Lower lobe of right lung (tissue), 2 donors: ENCODE measurements around the gene UBN2. TPM values are rescaled to one million over a fixed set of nuclear protein-coding genes. Genes with fewer than 3 reads are reported as not detected.

Experiments
- ATAC-seq, 2 donors: fragments of 200-7000 bp; cut with Tn5 transposase; one replicate each; pipeline ENCODE4 v1.9.1; 2020 to 2022; ENCODE audit warnings: mild to moderate bottlenecking in 2 of 2, moderate library complexity in 2 of 2
- DNase-seq: peaks from one replicate; pipeline ENCODE4 v3.0.0-alpha.2; 2020
- H3K27ac ChIP-seq: fragments of 200-600 bp; one replicate; pipeline ENCODE4 v1.8.0; 2022
- H3K27me3 ChIP-seq: fragments of 200-600 bp; one replicate; pipeline ENCODE4 v1.8.0; 2022; ENCODE audit warnings: low read depth
- H3K36me3 ChIP-seq: fragments of 200-600 bp; one replicate; pipeline ENCODE4 v1.8.0; 2022; ENCODE audit warnings: mild to moderate bottlenecking
- H3K4me1 ChIP-seq: fragments of 200-600 bp; one replicate; pipeline ENCODE4 v1.8.0; 2022
- H3K4me3 ChIP-seq: fragments of 200-600 bp; one replicate; pipeline ENCODE4 v1.8.0; 2022; ENCODE audit warnings: mild to moderate bottlenecking
- H3K9me3 ChIP-seq: fragments of 200-600 bp; one replicate; pipeline ENCODE4 v1.8.0; 2022
- intact Hi-C: fragments of 100-400 bp; cut with DNase I; formaldehyde crosslinking; loops from one replicate; pipeline ENCODE4 v1.11.0; 2022
- total RNA-seq: library from RNA; stranded (reverse); fragmentation: NEBNext Ultra II Directional; extraction: Animal tissue kit (Norgen Biotek cat#: 25700); gene quantifications from one replicate; pipeline ENCODE4 v1.2.1, GENCODE V29; 2021
- TF ChIP-seq, protein P1 (sequence below): fragments of 200-600 bp; IDR thresholded peaks from one replicate; pipeline ENCODE4 v1.8.0; 2022; ENCODE audit warnings: antibody characterized with exemption, mild to moderate bottlenecking
- donor health status: DM: no; HTN: yes; CAD: no; lungs with severe emphysema.

UBN2 gene
- total RNA-seq, 1 donor from 2014 or later, result 23.4 TPM

DNA sequence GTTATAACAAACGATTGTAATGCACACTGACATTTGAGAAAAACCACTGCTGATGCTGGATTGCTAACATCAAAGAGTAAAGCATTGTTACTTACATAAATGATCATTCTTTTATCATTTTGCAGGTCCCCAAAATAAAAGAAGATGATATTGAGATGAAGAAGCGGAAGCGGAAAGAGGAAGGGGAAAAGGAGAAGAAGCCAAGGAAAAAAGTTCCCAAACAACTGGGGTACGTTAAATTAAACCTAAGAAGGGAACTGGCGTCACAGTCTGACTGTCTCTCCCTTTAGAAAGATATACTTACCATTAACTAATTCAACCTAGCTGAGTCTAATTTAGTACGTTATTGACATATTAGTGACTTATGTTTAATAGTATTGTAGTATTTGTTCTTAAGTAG, 28.1 kb downstream of the UBN2 start:
- ATAC-seq, result no peak
- H3K4me3 ChIP-seq, result no peak overlapping the region
- no peaks in the 10 kb centered on the region for H3K9me3 ChIP-seq
- H3K27ac ChIP-seq, result no peak overlapping the region
- H3K4me1 ChIP-seq, result no peaks in the 10 kb centered on the region
- no peaks in the 10 kb centered on the region for H3K27me3 ChIP-seq
- DNase-seq, result no peak
- TF ChIP-seq, protein P1, sequence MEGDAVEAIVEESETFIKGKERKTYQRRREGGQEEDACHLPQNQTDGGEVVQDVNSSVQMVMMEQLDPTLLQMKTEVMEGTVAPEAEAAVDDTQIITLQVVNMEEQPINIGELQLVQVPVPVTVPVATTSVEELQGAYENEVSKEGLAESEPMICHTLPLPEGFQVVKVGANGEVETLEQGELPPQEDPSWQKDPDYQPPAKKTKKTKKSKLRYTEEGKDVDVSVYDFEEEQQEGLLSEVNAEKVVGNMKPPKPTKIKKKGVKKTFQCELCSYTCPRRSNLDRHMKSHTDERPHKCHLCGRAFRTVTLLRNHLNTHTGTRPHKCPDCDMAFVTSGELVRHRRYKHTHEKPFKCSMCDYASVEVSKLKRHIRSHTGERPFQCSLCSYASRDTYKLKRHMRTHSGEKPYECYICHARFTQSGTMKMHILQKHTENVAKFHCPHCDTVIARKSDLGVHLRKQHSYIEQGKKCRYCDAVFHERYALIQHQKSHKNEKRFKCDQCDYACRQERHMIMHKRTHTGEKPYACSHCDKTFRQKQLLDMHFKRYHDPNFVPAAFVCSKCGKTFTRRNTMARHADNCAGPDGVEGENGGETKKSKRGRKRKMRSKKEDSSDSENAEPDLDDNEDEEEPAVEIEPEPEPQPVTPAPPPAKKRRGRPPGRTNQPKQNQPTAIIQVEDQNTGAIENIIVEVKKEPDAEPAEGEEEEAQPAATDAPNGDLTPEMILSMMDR, result no peak
- intact Hi-C loops, result no loop called here
- peaks cover 82% of the 10 kb centered on the region for H3K36me3 ChIP-seq

DNA sequence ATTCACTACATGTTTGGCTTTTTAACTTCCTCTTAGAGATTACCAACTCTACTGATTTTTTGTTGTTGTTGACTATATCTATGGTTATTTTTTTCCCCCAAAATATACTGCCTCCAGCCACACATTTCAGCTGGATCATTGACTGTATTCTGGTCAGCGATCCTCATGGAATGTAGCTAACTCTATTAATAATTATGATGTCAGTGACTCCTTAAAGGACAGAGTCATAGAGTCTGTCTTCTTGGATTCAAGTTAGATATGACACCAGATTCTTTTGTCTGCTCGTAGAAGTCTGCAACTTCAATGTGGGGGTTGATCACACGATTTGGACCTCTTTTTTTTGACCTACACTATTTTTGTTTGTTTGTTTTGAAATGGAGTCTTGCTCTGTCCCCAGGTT, 33.2 kb downstream of the UBN2 start:
- no peak for DNase-seq
- TF ChIP-seq, protein P1, result no peak
- H3K27me3 ChIP-seq, result no peaks in the 10 kb centered on the region
- peaks cover 97% of the 10 kb centered on the region for H3K36me3 ChIP-seq
- no peaks in the 10 kb centered on the region for H3K9me3 ChIP-seq
- intact Hi-C loops, result no loop called here
- H3K4me1 ChIP-seq, result no peaks in the 10 kb centered on the region
- no peak overlapping the region for H3K27ac ChIP-seq
- ATAC-seq, result no peak
- no peak overlapping the region for H3K4me3 ChIP-seq

DNA sequence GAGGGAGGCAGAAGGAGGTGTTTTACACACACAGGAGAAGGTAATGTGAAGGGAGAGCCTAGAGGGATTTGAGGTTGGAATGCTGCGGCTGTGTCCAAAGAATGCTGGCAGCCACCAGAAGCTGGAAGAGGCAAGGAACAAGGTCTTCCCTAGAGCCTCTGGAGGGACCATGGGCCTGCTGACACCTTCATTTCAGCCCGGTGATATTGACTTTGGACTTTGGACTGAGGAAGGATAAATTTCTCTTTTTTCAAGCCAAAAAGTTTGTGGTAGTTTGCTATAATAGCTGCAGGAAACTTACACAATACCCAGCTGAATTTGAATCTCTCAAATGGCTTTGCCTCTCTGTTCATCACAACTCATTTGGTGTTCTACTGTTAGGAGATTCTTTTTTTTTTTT, 34.6 kb downstream of the UBN2 start:
- TF ChIP-seq, protein P1, result no peak
- Histone ChIP-seq H3K27me3 (no peaks in the 10 kb centered on the region), H3K4me3 (no peak overlapping the region), H3K4me1 (no peaks in the 10 kb centered on the region), H3K27ac (no peak overlapping the region), H3K9me3 (no peaks in the 10 kb centered on the region), H3K36me3 (peaks cover 98% of the 10 kb centered on the region)
- intact Hi-C loops, result no loop called here
- no peak for DNase-seq
- no peak for ATAC-seq

DNA sequence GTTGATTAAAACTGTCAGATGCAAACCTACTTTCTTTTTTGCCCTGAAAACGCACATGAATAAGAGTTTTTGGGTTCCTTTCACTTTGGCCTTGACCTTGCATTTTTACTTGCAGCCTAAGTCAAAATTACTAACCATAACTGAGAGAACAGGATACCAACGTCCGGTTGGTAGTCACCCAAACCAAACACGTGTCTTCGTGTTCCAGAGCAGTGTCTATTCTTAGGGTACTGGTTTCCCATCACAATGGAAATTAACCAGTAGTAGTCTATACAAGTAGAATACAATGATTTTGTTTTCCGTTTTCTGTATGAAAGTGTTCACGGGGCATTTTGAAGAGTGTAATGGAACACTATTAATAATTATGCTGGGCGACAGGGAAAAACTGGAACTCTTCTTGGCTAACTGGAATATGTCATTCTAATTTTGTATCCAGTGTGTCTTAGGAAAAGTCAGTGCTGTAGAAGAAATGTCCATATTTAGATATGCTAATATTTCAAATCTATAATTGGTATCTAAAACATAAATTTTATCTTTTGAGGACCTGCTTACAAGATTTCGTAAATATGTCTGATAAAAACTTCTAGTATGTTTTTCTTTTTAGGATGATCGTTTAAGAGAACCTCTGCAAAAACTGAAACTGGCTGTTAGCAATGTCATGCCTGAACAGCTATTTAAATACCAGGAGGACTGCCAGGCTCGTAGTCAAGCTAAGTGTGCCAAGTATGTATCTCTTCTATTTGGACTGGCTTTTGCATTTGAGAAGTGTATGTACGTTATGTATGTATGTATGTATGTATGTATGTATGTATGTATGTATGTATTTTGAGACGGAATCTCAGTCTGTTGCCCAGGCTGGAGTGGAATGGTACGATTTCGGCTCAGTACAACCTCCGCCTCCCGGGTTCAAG, 40.9 kb downstream of the UBN2 start:
- TF ChIP-seq, protein P1, result no peak
- no peak overlapping the region for H3K4me3 ChIP-seq
- DNase-seq (no peak), ATAC-seq (no peak)
- H3K27ac ChIP-seq, result no peak overlapping the region
- H3K27me3 ChIP-seq, result no peaks in the 10 kb centered on the region
- H3K36me3 ChIP-seq, result peaks cover 93% of the 10 kb centered on the region
- intact Hi-C loops, result no loop called here
- H3K4me1 ChIP-seq, result no peaks in the 10 kb centered on the region
- no peaks in the 10 kb centered on the region for H3K9me3 ChIP-seq

DNA sequence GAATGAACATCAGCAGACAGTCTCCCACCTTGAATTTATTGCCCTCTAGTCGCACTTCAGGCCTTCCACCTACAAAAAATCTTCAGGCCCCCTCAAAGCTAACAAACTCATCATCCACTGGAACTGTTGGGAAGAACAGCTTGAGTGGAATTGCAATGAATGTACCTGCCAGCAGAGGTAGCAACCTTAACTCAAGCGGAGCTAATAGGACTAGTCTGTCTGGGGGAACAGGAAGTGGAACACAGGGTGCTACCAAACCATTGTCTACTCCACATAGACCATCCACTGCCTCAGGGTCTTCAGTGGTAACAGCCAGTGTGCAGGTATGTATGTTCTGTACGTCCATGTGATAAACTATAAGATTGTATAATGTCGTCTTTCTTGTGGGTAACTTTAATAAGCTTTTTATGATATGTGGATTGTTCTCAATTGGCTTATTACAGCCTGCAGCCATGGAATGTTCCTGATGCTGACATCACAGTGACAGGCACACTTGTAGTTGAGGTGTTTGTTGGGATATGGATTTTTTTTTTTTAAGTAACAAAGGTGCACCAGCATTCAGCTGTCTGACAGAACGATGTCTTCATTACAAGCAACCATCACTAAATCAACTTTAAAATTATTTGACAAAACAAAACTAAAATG, 53.3 kb downstream of the UBN2 start:
- no peak for ATAC-seq
- peaks cover 74% of the 10 kb centered on the region for H3K36me3 ChIP-seq
- no peak overlapping the region for H3K27ac ChIP-seq

More for the DNA sequence above, 53.3 kb downstream of the UBN2 start:
- Histone ChIP-seq H3K4me1 (no peaks in the 10 kb centered on the region), H3K27me3 (no peaks in the 10 kb centered on the region), H3K4me3 (no peak overlapping the region), H3K9me3 (no peaks in the 10 kb centered on the region)
- TF ChIP-seq, protein P1, result no peak
- intact Hi-C loops, result no loop called here
- no peak for DNase-seq
